PFSK-1 (cell line): ENCODE data around the gene ANKRD34C.

Experiments
- FOXP2 ChIP-seq: optimal IDR thresholded peaks from 2 replicates; pipeline ENCODE3; 2011; ENCODE audit warnings: borderline replicate concordance, control low read depth, inconsistent platforms; ENCODE audit not compliant: insufficient read depth; ENCODE audit errors: extremely low read length, extremely low read depth
- POLR2AphosphoS5 ChIP-seq: IDR thresholded peaks from 2 replicates; pipeline ENCODE4 v1.6.1; 2012; ENCODE audit warnings: low read depth, mild to moderate bottlenecking, control low read depth, low read length, moderate library complexity
- REST ChIP-seq, 2 experiments: IDR thresholded peaks; 2 replicates each; pipeline versions ENCODE4 v1.6.1 to v1.8.0; 2011 to 2012; ENCODE audit warnings: low read depth in 2 of 2, low read length in 2 of 2, control low read depth in 1 of 2, inconsistent platforms in 1 of 2, mild to moderate bottlenecking in 1 of 2, moderate library complexity in 1 of 2; ENCODE audit not compliant: insufficient read depth in 1 of 2
- SIN3A ChIP-seq: IDR thresholded peaks from 2 replicates; pipeline ENCODE4 v1.6.1; 2012; ENCODE audit warnings: mild to moderate bottlenecking, low read length, moderate library complexity, borderline replicate concordance; ENCODE audit not compliant: insufficient read depth
- TAF1 ChIP-seq: IDR thresholded peaks from 2 replicates; pipeline ENCODE4 v1.6.1; 2012; ENCODE audit warnings: low read length, control low read depth, borderline replicate concordance; ENCODE audit not compliant: insufficient read depth

ANKRD34C gene

GRCh38 chr15:79244876-79245275 is 37.6 kb upstream of the ANKRD34C start:
- TF ChIP-seq TAF1 = no peak
- TF ChIP-seq FOXP2 = no peak
- TF ChIP-seq POLR2AphosphoS5 = no peak
- no peak for TF ChIP-seq REST (IDR thresholded peaks at IDR 0.05; ENCODE audit: insufficient read depth in 1 of 2, low read depth in 2 of 2, low read length in 2 of 2)
- no peak for TF ChIP-seq SIN3A

- TF ChIP-seq FOXP2 = no peak
Observed at GRCh38 chr15:79248183-79248582, 34.3 kb upstream of the ANKRD34C start.

- no peak for TF ChIP-seq TAF1
- no peak for TF ChIP-seq FOXP2
- TF ChIP-seq POLR2AphosphoS5 = no peak
- no peak for TF ChIP-seq SIN3A
- no peak for TF ChIP-seq REST (IDR thresholded peaks at IDR 0.05; ENCODE audit: insufficient read depth in 1 of 2, low read depth in 2 of 2, low read length in 2 of 2)
Observed at GRCh38 chr15:79257454-79257853, 25.1 kb upstream of the ANKRD34C start.

GRCh38 chr15:79261836-79262235 is 20.7 kb upstream of the ANKRD34C start:
- TF ChIP-seq POLR2AphosphoS5 (no peak), TAF1 (no peak), FOXP2 (no peak), SIN3A (no peak), REST (IDR thresholded peaks at IDR 0.05; ENCODE audit: insufficient read depth in 1 of 2, low read depth in 2 of 2, low read length in 2 of 2) (no peak)

- TF ChIP-seq TAF1 (no peak), SIN3A (no peak), REST (IDR thresholded peaks at IDR 0.05; ENCODE audit: insufficient read depth in 1 of 2, low read depth in 2 of 2, low read length in 2 of 2) (no peak), POLR2AphosphoS5 (no peak), FOXP2 (no peak)
Observed at GRCh38 chr15:79265167-79265566, 17.4 kb upstream of the ANKRD34C start.
